Measurements from ENCODE around the gene HPSE2.

- TF ChIP-seq, protein P1, sequence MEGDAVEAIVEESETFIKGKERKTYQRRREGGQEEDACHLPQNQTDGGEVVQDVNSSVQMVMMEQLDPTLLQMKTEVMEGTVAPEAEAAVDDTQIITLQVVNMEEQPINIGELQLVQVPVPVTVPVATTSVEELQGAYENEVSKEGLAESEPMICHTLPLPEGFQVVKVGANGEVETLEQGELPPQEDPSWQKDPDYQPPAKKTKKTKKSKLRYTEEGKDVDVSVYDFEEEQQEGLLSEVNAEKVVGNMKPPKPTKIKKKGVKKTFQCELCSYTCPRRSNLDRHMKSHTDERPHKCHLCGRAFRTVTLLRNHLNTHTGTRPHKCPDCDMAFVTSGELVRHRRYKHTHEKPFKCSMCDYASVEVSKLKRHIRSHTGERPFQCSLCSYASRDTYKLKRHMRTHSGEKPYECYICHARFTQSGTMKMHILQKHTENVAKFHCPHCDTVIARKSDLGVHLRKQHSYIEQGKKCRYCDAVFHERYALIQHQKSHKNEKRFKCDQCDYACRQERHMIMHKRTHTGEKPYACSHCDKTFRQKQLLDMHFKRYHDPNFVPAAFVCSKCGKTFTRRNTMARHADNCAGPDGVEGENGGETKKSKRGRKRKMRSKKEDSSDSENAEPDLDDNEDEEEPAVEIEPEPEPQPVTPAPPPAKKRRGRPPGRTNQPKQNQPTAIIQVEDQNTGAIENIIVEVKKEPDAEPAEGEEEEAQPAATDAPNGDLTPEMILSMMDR (IDR thresholded peaks at IDR 0.05) = no peak
- TF ChIP-seq POLR2A (IDR thresholded peaks at IDR 0.05) = no peak
Observed at GRCh38 chr10:99170116-99170675, 65.5 kb downstream of the HPSE2 start.
